ENCODE results near the gene PDLIM5. TPM values are rescaled to one million over a fixed set of nuclear protein-coding genes. Genes with fewer than 3 reads are reported as not detected.

The PDLIM5 gene
- total RNA-seq, 4 donors from 2014 or later: 77.7 to 128 (median 109) TPM

DNA sequence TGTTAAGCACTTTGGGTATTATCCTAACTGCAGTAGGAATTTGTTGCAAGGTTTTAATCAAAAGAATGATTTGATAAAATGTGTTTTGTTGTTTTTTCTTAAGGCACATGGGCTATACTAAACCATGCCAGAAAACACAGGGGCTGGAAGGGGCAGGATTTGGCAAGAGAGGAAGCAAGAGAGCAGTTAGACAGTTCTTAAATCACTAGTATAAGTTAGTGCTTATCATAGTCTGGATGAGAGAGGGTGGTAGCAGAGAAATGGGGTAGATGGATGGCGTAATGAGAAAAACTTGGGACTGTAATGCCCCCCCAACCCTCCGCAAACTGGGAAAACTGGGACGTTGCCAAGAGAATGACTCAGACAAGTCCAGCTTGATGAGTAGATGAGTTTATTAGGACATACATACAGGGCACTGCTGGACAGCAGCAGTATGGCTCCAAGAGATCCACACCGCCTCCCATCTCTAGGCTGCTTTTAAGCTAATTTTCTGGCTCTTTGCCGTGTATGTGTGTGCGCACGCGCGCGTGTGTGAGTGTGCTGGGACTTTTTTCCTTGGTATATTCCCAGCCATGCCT, 151.5 kb downstream of the PDLIM5 start:
- TF ChIP-seq POLR2A (IDR thresholded peaks at IDR 0.05) (no peak), CTCF (IDR thresholded peaks at IDR 0.05) (no peak)
- DNase-seq: no peak
- Histone ChIP-seq H3K36me3 (no peaks in the 10 kb centered on the region), H3K4me3 (replicated peaks in 1 of 3) (no peak overlapping the region), H3K9me3 (no peaks in the 10 kb centered on the region), H3K27me3 (no peaks in the 10 kb centered on the region), H3K4me1 (no peaks in the 10 kb centered on the region), H3K27ac (no peak overlapping the region)
- 92 to 96% methylated on average over 10 of the region's 10 CpGs for WGBS, 2 donors
- intact Hi-C loops (cut with DNase I): no loop called here

GRCh38 chr4:94605241-94605805, 153.6 kb downstream of the PDLIM5 start:
- 85 to 88% methylated on average over 3 of the region's 3 CpGs for WGBS, 2 donors
- Histone ChIP-seq H3K4me3 (replicated peaks in 1 of 3) (no peak overlapping the region), H3K36me3 (no peaks in the 10 kb centered on the region), H3K4me1 (no peaks in the 10 kb centered on the region), H3K27me3 (no peaks in the 10 kb centered on the region), H3K27ac (no peak overlapping the region), H3K9me3 (no peaks in the 10 kb centered on the region)
- DNase-seq: no peak
- TF ChIP-seq POLR2A (IDR thresholded peaks at IDR 0.05) (no peak), CTCF (IDR thresholded peaks at IDR 0.05) (no peak)
- intact Hi-C loops (cut with DNase I): no loop called here

DNA sequence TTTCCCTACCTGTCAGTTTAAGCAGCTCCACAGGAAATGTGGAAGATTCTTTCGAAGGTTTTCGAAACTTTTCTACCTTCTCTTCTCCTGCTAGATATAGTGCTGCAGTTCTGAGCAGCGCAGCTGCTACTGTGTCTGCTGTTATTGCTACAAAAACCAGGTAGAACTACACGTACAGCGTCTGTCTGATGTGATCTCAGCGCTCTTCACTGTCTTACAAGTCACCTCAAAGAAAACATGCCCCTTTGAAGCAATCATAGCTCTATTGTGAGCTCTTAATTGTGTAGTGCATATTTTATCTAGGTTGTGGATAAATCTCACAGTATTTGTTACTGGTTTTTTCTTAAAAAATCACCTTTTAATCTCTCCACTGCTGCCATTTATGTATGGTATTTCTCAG, 158.4 kb downstream of the PDLIM5 start:
- intact Hi-C loops (cut with DNase I): no loop called here
- H3K36me3 ChIP-seq: no peaks in the 10 kb centered on the region
- no peak for DNase-seq
- TF ChIP-seq POLR2A (IDR thresholded peaks at IDR 0.05): no peak
- TF ChIP-seq CTCF (IDR thresholded peaks at IDR 0.05): no peak
- H3K4me1 ChIP-seq: no peaks in the 10 kb centered on the region
- no peak overlapping the region for H3K4me3 ChIP-seq (replicated peaks in 1 of 3)
- H3K9me3 ChIP-seq: no peaks in the 10 kb centered on the region
- H3K27ac ChIP-seq: no peak overlapping the region
- H3K27me3 ChIP-seq: no peaks in the 10 kb centered on the region
- 89 to 92% methylated on average over 6 of the region's 6 CpGs for WGBS, 2 donors

DNA sequence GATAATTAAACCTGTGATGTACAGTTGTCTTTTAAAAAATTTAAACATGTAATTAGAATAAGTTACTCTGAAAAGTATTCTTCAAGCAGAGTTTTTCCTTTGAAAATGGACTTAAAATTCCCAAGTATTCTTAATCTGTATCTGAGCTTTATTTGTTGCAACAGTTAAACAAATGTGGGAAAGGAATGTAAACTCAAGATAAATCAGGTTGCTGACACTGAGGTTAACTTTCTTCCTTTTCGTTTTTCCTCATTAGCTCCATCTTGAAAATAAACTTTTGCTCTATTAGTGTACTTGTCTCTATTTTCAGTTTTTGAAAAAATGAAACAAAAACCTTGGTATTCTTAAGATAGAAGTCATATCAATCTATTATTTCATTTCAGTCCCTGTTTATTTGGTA, 161.5 kb downstream of the PDLIM5 start:
- Histone ChIP-seq H3K4me1 (no peaks in the 10 kb centered on the region), H3K9me3 (no peaks in the 10 kb centered on the region), H3K36me3 (no peaks in the 10 kb centered on the region), H3K27me3 (no peaks in the 10 kb centered on the region), H3K4me3 (replicated peaks in 1 of 3) (no peak overlapping the region), H3K27ac (no peak overlapping the region)
- intact Hi-C loops (cut with DNase I): no loop called here
- TF ChIP-seq POLR2A (IDR thresholded peaks at IDR 0.05): no peak
- TF ChIP-seq CTCF (IDR thresholded peaks at IDR 0.05): no peak
- WGBS, 2 donors: 73 to 86% methylated on average over 1 of the region's 1 CpG
- DNase-seq: no peak

GRCh38 chr4:94615451-94615850, 163.7 kb downstream of the PDLIM5 start:
- no peak for DNase-seq
- no peaks in the 10 kb centered on the region for H3K27me3 ChIP-seq
- no peaks in the 10 kb centered on the region for H3K4me1 ChIP-seq
- H3K9me3 ChIP-seq: no peaks in the 10 kb centered on the region
- no peak overlapping the region for H3K4me3 ChIP-seq (replicated peaks in 1 of 3)
- intact Hi-C loops (cut with DNase I): no loop called here
- no peak overlapping the region for H3K27ac ChIP-seq
- TF ChIP-seq POLR2A (IDR thresholded peaks at IDR 0.05) (no peak), CTCF (IDR thresholded peaks at IDR 0.05) (no peak)
- peaks cover 8 to 9% of the 10 kb centered on the region in 2 donors for H3K36me3 ChIP-seq
- 87 to 88% methylated on average over 4 of the region's 4 CpGs for WGBS, 2 donors

Measured in thyroid gland (tissue), 4 donors.